ES-I3 (cell line): ENCODE measurements around the gene ATP6V0E1.
"Not testable (repeated sequence)": the region's sequence is repeated elsewhere in the genome, so short reads cannot be mapped to it uniquely, and the experiment has no call there.

Experiments
- H3K36me3 ChIP-seq: 2 replicates; pipeline ENCODE4 v1.6.1; 2013; ENCODE audit warnings: mild to moderate bottlenecking, low read length, control low read depth, moderate library complexity; ENCODE audit not compliant: insufficient read depth
- H3K4me1 ChIP-seq: 2 replicates; pipeline ENCODE4 v1.6.1; 2013; ENCODE audit warnings: mild to moderate bottlenecking, control low read depth, low read length; ENCODE audit not compliant: insufficient read depth
- H3K9ac ChIP-seq: 2 replicates; pipeline ENCODE4 v1.6.1; 2013; ENCODE audit warnings: low read depth, mild to moderate bottlenecking, low read length, moderate library complexity
- H3K9me3 ChIP-seq: 2 replicates; pipeline ENCODE4 v1.6.1; 2013; ENCODE audit warnings: mild to moderate bottlenecking, low read length, moderate library complexity; ENCODE audit not compliant: control insufficient read depth, insufficient read depth

ATP6V0E1 gene

GRCh38 chr5:173076471-173076870 is 92.9 kb downstream of the ATP6V0E1 start:
- H3K4me1 ChIP-seq, H3K36me3 ChIP-seq, H3K9ac ChIP-seq, H3K9me3 ChIP-seq: not testable (repeated sequence)

GRCh38 chr5:173078878-173079277 is 95.3 kb downstream of the ATP6V0E1 start:
- no peaks in the 10 kb centered on the region for H3K9me3 ChIP-seq
- H3K36me3 ChIP-seq = no peaks in the 10 kb centered on the region
- no peak overlapping the region for H3K9ac ChIP-seq
- no peaks in the 10 kb centered on the region for H3K4me1 ChIP-seq
